Hepatocyte (in vitro differentiated cells): Measurements from ENCODE around the gene MIEN1. TPM values are rescaled to one million over a fixed set of nuclear protein-coding genes. Genes with fewer than 3 reads are reported as not detected.

Experiments
- DNase-seq: peaks from one replicate; pipeline ENCODE4 v3.0.0-alpha.2; 2016; ENCODE audit warnings: low spot score
- H2AFZ ChIP-seq: fragments of 200-600 bp; sonication (generic); 2 replicates; pipeline ENCODE4 v1.6.0; 2016; ENCODE audit warnings: antibody characterized with exemption, mild to moderate bottlenecking
- H3K27ac ChIP-seq: fragments of 200-600 bp; sonication (generic); 2 replicates; pipeline ENCODE4 v1.5.1; 2016; ENCODE audit warnings: mild to moderate bottlenecking
- H3K27me3 ChIP-seq: fragments of 200-600 bp; sonication (generic); 2 replicates; pipeline ENCODE4 v1.6.1; 2016
- H3K36me3 ChIP-seq: fragments of 200-600 bp; sonication (generic); replicated peaks from 2 replicates; pipeline ENCODE4 v1.5.1; 2016; ENCODE audit warnings: low read depth; ENCODE audit not compliant: insufficient read depth
- H3K4me1 ChIP-seq: fragments of 200-600 bp; sonication (generic); 2 replicates; pipeline ENCODE4 v1.5.1; 2016; ENCODE audit warnings: mild to moderate bottlenecking, moderate library complexity; ENCODE audit not compliant: insufficient read depth
- H3K4me2 ChIP-seq: fragments of 200-600 bp; sonication (generic); 2 replicates; pipeline ENCODE4 v1.6.0; 2016
- H3K4me3 ChIP-seq: fragments of 200-600 bp; sonication (generic); 2 replicates; pipeline ENCODE4 v1.5.1; 2016; ENCODE audit warnings: mild to moderate bottlenecking
- H3K79me2 ChIP-seq: fragments of 200-600 bp; sonication (generic); 2 replicates; pipeline ENCODE4 v1.6.0; 2017; ENCODE audit warnings: mild to moderate bottlenecking
- H3K9me2 ChIP-seq: fragments of 200-600 bp; sonication (generic); replicated peaks from 2 replicates; pipeline ENCODE4 v1.6.0; 2017; ENCODE audit warnings: mild to moderate bottlenecking; ENCODE audit not compliant: insufficient read depth
- H3K9me3 ChIP-seq: fragments of 200-600 bp; sonication (generic); 2 replicates; pipeline ENCODE4 v1.5.1; 2016; ENCODE audit warnings: low read depth, mild to moderate bottlenecking
- H4K20me1 ChIP-seq: fragments of 200-600 bp; sonication (generic); 2 replicates; pipeline ENCODE4 v1.6.0; 2016; ENCODE audit warnings: mild to moderate bottlenecking; ENCODE audit not compliant: insufficient read depth, poor library complexity, severe bottlenecking
- EZH2 ChIP-seq: fragments of 200-600 bp; sonication (generic); IDR thresholded peaks from 2 replicates; pipeline ENCODE4 v1.6.1; 2016; ENCODE audit warnings: antibody characterized with exemption, mild to moderate bottlenecking, borderline replicate concordance
- EZH2phosphoT487 ChIP-seq: fragments of 200-600 bp; sonication (generic); IDR thresholded peaks from one replicate; pipeline ENCODE4 v1.6.1; 2018; ENCODE audit warnings: antibody characterized with exemption, mild to moderate bottlenecking, low read depth, moderate library complexity; ENCODE audit not compliant: unreplicated experiment, severe bottlenecking
- WGBS: methylation state at CpG from one replicate; pipeline ENCODE4 v1.1.6; 2016; ENCODE audit warnings: low lambda C conversion rate; ENCODE audit errors: missing lambda C conversion rate; 5-methylcytosine and 5-hydroxymethylcytosine counted together
- polyA plus RNA-seq: library from polyadenylated mRNA; unstranded; fragments of >200 nt; fragmentation: Nextera tagmentation; extraction: Ambion mirVana; gene quantifications from 2 replicates; pipeline ENCODE4 v1.2.1, GENCODE V29; 2016
- total RNA-seq: library from RNA; depleted of rRNA; stranded (reverse); fragments of >200 nt; gene quantifications from 2 replicates; pipeline ENCODE4 v1.2.3, GENCODE V29; 2014
- TF ChIP-seq, protein P1 (sequence below): fragments of 200-600 bp; sonication (generic); IDR thresholded peaks from 2 replicates; pipeline ENCODE4 v1.5.1; 2016; ENCODE audit warnings: antibody characterized with exemption, mild to moderate bottlenecking; ENCODE audit not compliant: poor library complexity

Gene MIEN1
- total and polyA plus RNA-seq, 2 experiments from 2014 or later = 37.2 to 129 TPM

DNA sequence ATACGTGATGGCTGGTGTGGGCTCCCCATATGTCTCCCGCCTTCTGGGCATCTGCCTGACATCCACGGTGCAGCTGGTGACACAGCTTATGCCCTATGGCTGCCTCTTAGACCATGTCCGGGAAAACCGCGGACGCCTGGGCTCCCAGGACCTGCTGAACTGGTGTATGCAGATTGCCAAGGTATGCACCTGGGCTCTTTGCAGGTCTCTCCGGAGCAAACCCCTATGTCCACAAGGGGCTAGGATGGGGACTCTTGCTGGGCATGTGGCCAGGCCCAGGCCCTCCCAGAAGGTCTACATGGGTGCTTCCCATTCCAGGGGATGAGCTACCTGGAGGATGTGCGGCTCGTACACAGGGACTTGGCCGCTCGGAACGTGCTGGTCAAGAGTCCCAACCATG lies 5.6 kb downstream of the MIEN1 start:
- TF ChIP-seq EZH2phosphoT487 (no peak), EZH2 (no peak)
- TF ChIP-seq, protein P1, sequence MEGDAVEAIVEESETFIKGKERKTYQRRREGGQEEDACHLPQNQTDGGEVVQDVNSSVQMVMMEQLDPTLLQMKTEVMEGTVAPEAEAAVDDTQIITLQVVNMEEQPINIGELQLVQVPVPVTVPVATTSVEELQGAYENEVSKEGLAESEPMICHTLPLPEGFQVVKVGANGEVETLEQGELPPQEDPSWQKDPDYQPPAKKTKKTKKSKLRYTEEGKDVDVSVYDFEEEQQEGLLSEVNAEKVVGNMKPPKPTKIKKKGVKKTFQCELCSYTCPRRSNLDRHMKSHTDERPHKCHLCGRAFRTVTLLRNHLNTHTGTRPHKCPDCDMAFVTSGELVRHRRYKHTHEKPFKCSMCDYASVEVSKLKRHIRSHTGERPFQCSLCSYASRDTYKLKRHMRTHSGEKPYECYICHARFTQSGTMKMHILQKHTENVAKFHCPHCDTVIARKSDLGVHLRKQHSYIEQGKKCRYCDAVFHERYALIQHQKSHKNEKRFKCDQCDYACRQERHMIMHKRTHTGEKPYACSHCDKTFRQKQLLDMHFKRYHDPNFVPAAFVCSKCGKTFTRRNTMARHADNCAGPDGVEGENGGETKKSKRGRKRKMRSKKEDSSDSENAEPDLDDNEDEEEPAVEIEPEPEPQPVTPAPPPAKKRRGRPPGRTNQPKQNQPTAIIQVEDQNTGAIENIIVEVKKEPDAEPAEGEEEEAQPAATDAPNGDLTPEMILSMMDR = no peak
- H3K79me2 ChIP-seq = peaks cover 3% of the 10 kb centered on the region
- WGBS = 98% methylated on average over 13 of the region's 13 CpGs
- no peaks in the 10 kb centered on the region for H3K9me2 ChIP-seq
- H3K36me3 ChIP-seq = no peaks in the 10 kb centered on the region
- no peak overlapping the region for H2AFZ ChIP-seq
- no peak overlapping the region for H3K27ac ChIP-seq
- DNase-seq = no peak
- H4K20me1 ChIP-seq = no peaks in the 10 kb centered on the region
- H3K9me3 ChIP-seq = no peaks in the 10 kb centered on the region
- H3K4me3 ChIP-seq = no peak overlapping the region
- peaks cover 4% of the 10 kb centered on the region for H3K4me1 ChIP-seq
- H3K27me3 ChIP-seq = no peaks in the 10 kb centered on the region
- H3K4me2 ChIP-seq = no peak overlapping the region

GRCh38 chr17:39722965-39723848 lies 7.1 kb downstream of the MIEN1 start:
- Histone ChIP-seq H4K20me1 (no peaks in the 10 kb centered on the region), H2AFZ (no peak overlapping the region), H3K79me2 (no peaks in the 10 kb centered on the region), H3K9me2 (no peaks in the 10 kb centered on the region), H3K4me2 (no peak overlapping the region), H3K27me3 (no peaks in the 10 kb centered on the region), H3K9me3 (no peaks in the 10 kb centered on the region), H3K4me1 (no peaks in the 10 kb centered on the region), H3K4me3 (no peak overlapping the region), H3K36me3 (no peaks in the 10 kb centered on the region), H3K27ac (no peak overlapping the region)
- no peak for DNase-seq
- 92% methylated on average over 33 of the region's 34 CpGs for WGBS
- TF ChIP-seq EZH2 = no peak
- TF ChIP-seq, protein P1 = no peak
- TF ChIP-seq EZH2phosphoT487 = no peak

- TF ChIP-seq, protein P1 = no peak
- no peak overlapping the region for H2AFZ ChIP-seq
- H3K79me2 ChIP-seq = no peaks in the 10 kb centered on the region
- H3K9me3 ChIP-seq = no peaks in the 10 kb centered on the region
- WGBS = 98% methylated on average over 6 of the region's 6 CpGs
- no peaks in the 10 kb centered on the region for H3K36me3 ChIP-seq
- H3K4me1 ChIP-seq = no peaks in the 10 kb centered on the region
- no peaks in the 10 kb centered on the region for H3K27me3 ChIP-seq
- no peak overlapping the region for H3K27ac ChIP-seq
- no peak for DNase-seq
- no peaks in the 10 kb centered on the region for H4K20me1 ChIP-seq
- H3K4me2 ChIP-seq = no peak overlapping the region
- H3K4me3 ChIP-seq = no peak overlapping the region
- H3K9me2 ChIP-seq = no peaks in the 10 kb centered on the region
These were observed 8.2 kb downstream of the MIEN1 start for GRCh38 chr17:39722104-39722503.
